UCSD-AML1 (cell line): Measurements from ENCODE around the gene NPS.

ENCODE experiments used
- DNase-seq: peaks from one replicate; lab custom pipeline; 2025; ENCODE audit not compliant: unreplicated experiment; lab: John Stamatoyannopoulos, UW

NPS gene

DNA sequence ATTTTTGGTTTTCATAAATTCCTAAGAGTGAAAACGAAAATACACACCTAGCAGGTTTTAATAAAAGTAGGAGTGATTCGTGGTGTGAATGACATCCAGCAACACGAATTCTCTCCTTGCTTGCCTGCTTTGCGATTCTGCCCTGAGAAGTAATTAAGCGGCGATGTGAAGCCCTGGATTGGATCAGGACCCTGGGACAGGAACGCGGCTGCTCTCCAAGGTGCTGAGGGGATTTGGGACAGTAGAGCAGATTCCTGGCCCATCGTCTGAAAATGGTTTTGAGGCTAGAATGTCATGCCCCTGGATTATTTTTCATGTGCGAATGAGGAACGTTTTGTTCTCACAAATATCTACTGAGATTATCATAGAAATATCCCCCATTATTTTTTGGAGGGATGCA is 7.8 kb downstream of the NPS start:
- DNase-seq: no peak

DNA sequence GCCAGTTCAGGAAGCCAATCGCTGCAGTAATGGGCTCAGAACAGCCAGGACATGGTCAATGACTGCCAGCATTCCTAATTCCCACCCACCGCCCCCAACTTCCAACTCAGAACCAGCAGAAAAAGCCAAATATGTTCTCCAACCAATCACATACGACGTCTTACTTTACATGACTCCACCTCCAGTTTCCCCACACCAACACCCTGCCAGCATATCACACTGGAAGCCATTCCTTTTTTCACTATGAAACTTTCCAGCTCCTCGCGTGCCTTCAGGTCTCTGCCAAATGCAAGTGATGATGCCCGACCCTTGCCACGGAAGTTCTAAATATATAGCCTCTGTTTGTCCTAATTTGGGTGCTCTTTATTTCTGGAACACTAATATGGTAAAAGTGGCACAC is 12.5 kb downstream of the NPS start:
- no peak for DNase-seq

DNA sequence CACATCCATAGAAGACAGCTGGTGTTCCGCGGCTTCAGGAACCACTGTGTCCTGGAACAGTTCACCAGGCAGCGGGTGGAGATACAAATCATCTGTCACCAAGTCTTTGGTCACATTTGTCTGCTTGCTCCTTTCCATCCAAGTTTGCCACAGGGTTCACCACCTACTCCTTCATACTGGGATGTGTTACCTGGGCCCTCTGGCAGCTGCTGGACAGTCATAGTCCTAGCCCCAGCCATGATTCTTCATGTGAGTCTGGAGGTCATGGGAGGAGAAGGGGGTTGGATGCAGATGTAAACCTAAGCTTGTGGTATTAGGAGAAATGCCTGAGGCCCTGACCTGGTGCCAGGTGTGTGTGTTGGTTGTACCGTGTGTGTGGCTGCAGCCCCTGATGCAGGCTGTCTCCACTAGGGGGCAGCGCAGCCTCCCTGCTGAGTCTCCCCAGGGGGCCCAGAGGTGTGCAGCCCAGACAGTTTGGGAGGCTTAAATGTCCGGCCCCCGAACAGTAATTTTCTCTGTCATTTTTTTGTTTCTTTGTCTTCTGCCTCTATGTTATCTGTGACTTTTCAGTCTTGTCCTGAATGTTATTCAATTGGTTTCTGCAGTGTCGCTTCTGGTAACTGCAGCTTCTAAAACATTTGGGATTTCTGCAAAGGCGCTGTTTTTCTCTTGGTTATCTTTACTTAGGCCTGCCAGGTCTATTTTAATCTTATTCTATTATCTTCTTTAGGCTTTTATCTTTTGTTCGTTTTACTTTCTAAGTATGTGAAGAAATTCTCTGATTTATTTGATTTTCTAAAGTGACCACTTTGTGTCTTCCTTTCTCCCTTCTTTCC is 14.8 kb downstream of the NPS start:
- DNase-seq: peak; percentile 31

DNA sequence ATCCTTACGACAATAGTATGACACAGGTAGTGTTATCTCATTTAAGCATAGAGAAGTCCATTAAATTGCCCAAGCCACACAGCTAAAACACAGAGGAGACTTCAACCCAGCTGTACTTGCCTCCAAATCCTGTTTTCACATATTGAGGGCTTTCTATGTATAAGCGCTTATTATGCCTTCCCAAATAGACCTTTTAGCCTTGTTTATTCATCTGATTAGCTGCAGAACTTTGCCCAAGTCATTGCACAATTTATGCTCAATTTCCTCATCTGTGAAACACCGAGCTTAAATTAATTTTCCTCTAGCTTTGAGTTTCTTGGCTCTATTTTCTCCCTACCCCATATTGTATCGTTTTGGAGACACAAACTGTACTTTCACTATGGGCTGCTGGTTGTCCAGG is 15.5 kb downstream of the NPS start:
- DNase-seq: no peak

DNA sequence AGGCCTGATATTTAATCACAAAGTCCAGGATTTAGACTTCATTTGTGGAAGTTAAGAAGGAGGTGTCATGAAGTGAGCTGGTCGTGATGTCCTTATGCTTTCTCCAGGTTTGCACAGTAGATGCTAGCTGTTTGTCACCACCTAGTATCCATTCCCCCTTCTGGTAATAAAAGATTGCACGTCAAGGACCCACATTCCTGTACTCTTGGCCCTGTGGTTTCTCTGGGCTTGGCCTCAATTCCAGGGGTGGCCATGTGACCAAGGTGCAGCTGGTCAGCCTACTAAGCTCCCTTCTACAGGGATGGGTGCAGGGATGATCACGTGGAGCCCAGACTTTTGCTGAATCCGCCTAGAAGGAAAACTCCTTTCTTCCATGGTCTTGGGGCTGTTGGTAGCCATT is 16.5 kb downstream of the NPS start:
- no peak for DNase-seq

DNA sequence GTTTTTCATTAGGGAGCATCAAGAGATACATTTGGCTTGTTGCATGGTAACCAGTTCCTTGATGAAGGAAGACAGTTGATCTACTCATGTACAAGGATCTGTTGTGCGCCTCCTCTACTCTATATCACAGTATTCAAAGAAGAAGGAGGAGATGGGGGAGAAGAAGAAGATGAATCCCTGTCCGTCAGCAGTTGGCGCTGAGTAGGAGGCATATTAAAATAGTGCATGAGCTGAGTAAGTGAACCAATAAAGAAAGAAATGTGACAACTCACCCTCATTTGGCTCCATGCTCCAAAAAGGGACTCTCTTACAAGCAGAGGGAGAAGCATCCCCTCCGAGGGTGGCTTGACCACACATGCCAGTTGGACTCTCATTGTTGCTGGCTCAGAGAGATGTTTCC is 20.1 kb downstream of the NPS start:
- DNase-seq: no peak

DNA sequence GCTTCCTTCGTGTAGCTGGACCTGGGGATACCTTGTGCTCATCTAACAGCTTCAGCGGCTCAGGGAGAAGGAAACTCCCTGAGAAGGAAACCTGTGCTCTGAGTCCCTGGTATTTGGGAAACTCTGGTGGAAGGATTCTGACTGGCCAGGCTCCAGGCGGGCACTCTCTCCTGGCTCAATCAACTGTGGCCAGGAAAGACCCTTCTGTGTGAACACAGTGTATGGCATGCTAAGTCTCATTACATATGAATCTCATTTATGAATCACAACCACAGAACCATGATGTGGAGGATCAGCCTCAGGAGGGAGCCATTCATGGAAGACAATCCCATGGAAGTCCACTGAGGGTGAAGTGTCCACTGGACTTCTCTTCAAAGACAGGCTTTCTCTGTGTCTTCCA is 20.9 kb downstream of the NPS start:
- DNase-seq: no peak

DNA sequence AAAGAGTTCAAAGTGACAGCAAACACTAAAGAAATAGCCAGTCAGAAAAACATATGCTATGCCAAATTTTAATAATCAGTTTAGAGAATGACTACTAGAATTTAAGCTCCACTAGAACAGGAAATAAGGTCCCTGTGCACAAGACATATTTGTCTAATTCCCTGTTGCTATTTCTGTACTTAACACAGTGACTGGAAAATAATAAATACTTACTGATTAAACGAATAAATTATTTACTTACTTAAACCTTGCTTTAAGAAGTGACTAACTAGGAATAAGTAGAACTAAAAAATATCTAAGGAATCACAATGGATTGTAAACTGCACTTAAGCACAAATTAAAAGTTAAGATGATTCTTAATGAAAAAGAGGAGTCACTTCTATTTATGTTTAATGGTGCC is 22.3 kb downstream of the NPS start:
- DNase-seq: no peak

DNA sequence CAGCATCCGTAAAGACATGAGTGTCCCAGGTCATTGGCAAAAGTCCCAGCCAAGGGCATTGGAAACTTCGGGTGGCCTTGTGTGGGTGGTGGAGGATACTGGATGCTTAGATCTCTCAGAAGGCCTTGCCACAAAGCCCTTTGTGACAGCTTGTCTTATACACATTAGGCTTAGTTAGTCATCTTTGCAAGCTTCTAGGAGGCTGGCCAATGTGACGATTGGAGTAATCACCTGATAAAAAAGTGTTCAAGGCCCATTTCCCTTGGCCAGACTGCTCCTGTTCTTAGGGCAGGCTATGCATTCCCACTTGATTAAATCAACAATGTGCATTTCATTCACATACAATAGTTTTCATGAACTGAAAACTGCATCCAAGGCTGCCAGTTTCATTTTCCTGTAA is 26.9 kb downstream of the NPS start:
- no peak for DNase-seq

DNA sequence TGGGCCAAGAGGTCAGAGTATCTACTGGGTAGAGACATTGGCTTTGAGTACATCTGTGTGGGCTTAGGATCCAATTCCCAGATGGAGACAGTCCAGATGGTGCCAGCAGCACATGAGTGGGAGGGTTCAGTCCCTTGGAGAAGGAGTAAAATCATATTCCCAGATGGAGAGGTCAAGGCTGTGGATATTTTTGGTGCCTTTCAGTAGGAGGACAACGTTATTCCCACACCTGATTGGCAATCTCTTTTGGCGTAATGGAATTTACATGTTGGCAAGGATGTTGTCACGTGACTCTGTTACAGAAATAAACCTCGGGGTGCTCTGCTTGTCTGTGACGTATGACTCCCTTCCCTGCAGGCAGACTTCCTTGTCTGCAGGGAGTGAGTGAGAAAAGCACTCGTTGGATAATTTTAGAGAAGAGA is 27.6 kb downstream of the NPS start:
- no peak for DNase-seq

DNA sequence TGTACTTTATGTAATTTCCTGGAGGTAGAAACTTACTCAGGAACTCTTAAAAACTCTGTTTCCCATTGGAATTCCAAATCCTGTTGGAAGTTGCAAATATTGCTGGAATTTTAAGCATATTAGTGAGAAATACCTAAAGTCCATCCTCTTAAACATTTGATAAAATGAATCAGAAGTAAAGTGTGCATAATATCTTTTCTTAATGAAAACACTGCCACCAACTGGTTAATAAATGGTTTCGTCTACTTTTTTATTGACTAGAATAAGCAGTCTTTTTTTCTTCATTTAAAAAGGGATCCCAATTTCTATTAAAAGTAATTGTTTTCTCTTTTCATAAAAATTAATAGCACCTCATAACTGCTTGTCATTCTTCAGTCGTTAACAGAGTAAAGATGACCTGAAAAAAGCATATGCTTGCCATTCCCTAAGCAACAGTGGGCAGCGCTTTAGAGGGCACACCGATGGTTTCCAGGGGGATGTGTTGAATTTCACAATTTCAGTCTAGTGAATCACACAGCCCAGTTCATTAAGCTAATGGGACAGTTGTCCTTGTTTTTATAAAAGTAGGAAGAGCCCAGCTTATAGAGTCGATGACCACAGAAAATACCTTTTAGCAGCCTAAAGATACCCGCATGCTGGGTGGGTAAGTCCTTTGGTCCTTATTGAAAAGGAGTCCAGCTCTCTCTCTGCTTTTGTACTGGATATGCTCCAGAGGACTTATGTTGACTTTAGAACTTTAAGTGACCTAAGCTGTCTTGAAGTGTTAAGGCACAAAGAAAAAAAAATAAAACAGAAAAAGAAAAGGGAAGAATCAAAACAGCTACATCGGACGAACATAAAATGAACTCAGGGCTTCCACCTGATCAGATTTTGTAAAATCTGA is 28.5 kb downstream of the NPS start:
- no peak for DNase-seq

DNA sequence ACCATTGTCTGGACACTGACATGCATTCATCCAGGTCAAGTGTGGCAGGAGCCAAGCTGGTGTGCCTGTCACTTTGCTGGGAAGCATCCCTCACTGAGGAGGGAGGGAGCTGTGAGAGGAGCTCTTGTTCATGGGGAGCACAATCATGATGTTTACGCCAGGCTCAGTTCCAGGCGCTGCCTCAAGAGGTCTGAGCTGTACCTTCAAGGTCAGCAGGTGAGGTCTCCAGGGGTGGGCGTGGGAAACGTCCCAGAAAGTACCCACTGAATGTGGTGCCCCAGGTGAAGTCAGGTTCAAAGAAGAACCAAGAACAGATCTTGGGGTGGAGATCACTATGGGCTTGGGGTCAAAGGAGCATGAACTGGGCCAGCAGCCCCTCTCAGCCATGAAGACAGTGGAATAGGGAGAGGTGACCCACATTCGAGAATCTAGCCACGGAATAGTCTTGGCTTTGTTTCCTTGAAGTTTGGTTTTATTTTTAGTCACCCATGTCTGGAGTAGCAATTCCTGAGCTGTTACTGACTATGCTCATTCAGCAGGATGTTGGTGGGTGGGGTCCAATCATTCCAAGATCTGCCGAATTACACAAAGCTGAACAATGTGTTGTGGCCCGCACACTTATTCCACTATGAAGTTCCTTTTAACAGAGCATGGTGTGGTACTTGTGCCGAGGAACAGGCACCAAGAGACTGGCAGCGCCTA is 29.3 kb downstream of the NPS start:
- no peak for DNase-seq

DNA sequence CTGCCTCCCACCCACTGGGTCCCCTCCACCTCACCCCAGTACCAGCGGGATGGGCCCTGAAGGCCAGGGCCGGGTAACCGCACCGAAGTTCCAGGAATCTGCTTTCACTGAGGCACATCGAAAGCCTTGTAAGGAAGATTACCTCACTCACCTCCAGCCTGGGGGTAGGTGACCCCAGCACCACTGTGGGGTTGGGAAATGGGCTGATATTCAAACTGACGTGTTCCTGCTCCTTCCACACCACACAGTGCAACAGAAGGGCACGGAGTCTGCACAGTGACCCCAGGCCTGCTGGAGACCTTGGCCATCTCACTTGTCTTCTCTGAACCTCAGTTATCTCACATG is 29.8 kb downstream of the NPS start:
- DNase-seq: no peak

DNA sequence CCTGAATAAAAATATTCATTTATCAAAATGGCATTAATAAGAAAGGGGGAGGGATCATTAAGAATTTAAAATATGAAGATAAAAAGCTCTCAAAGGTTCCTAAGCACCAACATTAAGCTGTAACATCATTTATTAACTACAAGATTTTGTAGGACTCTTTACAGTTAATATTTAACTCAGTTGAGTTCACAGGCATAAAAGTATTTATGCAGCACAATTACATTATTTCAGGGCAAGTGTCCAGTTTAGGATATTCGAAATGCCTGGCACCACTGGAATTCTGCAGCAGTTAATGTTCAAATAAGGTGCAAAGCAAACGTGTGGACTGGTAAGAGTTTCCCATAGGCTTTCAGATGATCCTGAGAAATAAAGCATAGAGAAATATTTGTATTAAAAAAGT is 30.5 kb downstream of the NPS start:
- no peak for DNase-seq

DNA sequence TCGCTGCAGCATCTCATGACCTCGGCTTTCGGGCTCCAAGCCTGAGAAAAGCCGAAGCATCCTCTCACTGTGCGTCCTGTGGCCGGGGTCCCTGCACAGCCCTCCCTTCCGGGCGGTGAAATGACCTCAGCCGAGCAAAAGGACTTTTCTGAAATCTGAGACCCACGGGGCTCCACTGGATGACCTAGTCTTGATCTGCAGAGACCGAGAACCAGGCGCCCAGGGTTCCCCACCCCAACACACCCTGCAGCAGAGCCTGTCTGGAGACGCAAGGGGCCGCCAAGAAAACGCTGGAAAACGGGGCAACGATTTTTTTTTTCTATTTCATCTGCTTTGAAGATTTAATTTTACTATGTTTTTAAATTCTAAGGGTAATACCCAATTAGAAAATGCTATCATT is 31.7 kb downstream of the NPS start:
- no peak for DNase-seq

DNA sequence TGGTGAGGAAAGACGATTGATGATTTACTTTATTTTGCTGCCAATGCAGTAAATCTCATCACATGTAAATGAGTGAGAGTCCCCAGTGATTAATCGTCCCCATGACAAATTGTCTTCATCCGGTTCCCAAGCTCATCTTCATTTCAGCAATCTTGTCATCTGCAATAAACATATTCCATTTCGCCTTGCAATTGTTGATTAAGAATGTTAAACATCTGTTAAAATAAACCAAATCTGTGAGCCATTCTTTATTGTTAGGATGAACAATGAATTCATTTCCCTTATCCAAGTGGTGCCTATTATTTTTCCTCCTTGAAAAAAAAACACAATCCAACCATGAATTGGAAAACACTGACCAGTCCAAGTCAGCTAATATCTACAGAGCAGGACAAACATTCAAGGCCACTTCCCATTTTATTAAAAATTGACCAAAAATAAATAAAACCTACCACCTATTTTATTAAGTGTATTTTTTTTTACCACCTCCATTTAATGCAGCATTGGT is 36.5 kb downstream of the NPS start:
- DNase-seq: no peak

DNA sequence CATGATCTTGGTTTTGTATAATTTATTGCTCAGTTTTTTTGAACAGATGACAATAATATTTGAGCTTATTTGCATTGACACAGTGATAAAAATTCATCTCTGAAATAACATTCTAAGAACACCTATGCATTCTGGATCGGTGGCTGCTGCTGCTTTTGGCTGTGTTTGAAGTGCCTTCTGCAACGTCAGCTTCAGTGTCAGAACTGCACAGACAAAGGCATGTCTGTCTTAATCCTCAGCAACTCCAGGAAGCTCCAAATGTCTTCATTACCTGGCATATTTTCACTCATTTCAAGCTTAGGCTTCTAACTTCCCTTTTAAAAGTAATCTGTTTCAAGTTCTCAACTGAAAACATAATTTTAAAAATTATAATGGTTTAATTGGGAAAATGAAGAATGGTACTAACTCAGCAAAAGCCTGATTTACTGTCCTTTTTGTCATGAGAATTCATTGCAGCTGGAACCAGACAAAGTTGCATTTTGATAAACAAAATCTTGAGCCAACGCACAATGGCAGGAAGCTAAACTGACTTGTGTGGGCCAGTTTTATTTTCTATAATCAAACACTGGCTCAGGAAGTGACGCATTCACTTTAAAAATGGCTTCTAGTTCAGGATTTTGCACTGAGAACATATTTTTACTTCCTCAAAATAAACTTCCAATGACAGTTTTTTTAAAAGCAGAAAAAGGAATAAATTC is 38.7 kb downstream of the NPS start:
- DNase-seq: no peak

DNA sequence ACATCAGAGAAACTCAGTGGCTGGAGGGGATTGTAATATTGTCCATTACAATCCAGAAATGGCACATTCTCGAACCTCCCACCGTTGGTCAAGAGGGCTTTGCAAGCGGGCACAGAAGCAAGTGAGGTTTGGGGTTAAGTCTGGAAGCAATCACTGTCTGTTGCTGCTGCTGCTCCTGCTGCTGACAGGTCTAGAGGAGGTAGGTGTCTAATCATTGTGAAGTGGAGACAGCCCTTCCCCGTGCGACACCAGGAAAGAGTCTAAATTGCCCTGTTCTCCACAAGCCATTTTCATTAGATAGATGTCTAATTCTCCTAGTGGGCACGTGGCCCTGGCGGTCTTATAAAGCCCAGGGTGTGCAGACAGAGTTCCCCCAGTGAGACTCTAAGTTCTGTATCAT is 43.5 kb downstream of the NPS start:
- no peak for DNase-seq

DNA sequence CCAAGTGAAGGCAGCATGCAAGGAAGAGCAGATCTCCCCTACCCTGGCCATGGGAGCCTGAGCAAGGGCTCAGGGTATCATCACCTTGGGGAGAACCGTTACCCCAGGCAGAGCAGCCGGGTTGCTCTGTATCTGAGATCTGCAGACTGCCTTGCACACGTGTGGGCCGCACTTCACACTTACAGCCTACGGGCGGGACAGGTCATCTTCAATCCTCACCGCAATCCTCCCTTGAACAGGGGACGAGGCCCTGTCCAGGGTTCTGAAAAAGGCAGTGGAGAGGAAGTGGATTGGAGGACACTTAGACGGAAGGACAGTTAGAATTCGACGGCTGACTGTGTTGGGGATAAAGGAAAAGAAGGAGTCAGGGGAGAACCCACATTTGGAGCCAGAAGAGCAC is 51.4 kb downstream of the NPS start:
- no peak for DNase-seq
